Panc1 (cell line): Measurements from ENCODE around the gene TRIM5. TPM values are rescaled to one million over a fixed set of nuclear protein-coding genes. Genes with fewer than 3 reads are reported as not detected.

ENCODE experiments used
- ATAC-seq: fragments of 200-7000 bp; cut with Tn5 transposase; 2 replicates; pipeline ENCODE4 v1.9.1; 2020; ENCODE audit warnings: mild to moderate bottlenecking, moderate library complexity
- BruUV-seq: library from RNA; stranded (reverse); fragments of 400-500 nt; replicated peaks from 2 replicates; lab custom pipeline; 2021; lab: Mats Ljungman, UMichigan
- CTCF ChIA-PET: fragments of 300-600 bp; sonication (Branson Sonifier 250); formaldehyde crosslinking; loops from one replicate; lab custom pipeline; 2022; ENCODE audit warnings: antibody characterized with exemption; lab: Charles Lee
- POLR2A ChIA-PET: fragments of 300-600 bp; sonication (Branson Sonifier 250); formaldehyde crosslinking; loops from one replicate; lab custom pipeline; 2022; ENCODE audit warnings: antibody characterized with exemption; lab: Charles Lee
- DNase-seq: peaks from one replicate; pipeline ENCODE4 v3.0.0-alpha.2; 2010; ENCODE audit warnings: low read depth, low spot score
- H3K27ac ChIP-seq: 2 replicates; pipeline ENCODE4 v1.5.1; 2011; ENCODE audit warnings: mild to moderate bottlenecking, low read length, inconsistent platforms
- H3K27me3 ChIP-seq: fragments of 200-500 bp; sonication (Bioruptor generic); 2 replicates; pipeline ENCODE4 v1.6.0; 2014; ENCODE audit warnings: low read length, inconsistent platforms; ENCODE audit not compliant: control insufficient read depth, insufficient read depth
- H3K36me3 ChIP-seq: fragments of 200-500 bp; sonication (Bioruptor generic); 2 replicates; pipeline ENCODE4 v1.5.1; 2014; ENCODE audit warnings: inconsistent platforms, mild to moderate bottlenecking, low read length, moderate library complexity; ENCODE audit not compliant: control insufficient read depth, insufficient read depth
- H3K4me1 ChIP-seq: 2 replicates; pipeline ENCODE4 v1.5.1; 2011; ENCODE audit warnings: inconsistent platforms, mild to moderate bottlenecking, low read length, moderate library complexity; ENCODE audit not compliant: control insufficient read depth, insufficient read depth
- H3K4me3 ChIP-seq, 2 experiments: 2 replicates each; pipeline ENCODE4 v1.5.1; 2011 to 2012; ENCODE audit warnings: low read depth in 2 of 2, low read length in 2 of 2, mild to moderate bottlenecking in 2 of 2, inconsistent platforms in 1 of 2, moderate library complexity in 1 of 2
- H3K9me3 ChIP-seq: fragments of 200-500 bp; sonication (Bioruptor generic); 2 replicates; pipeline ENCODE4 v1.5.1; 2014; ENCODE audit warnings: low read depth, mild to moderate bottlenecking, inconsistent platforms, low read length, moderate library complexity; ENCODE audit not compliant: control insufficient read depth, insufficient read depth
- CTCF ChIP-seq: fragments of 450-650 bp; IDR thresholded peaks from 2 replicates; pipeline ENCODE4 v1.5.1; 2017; ENCODE audit warnings: mild to moderate bottlenecking
- POLR2AphosphoS5 ChIP-seq: IDR thresholded peaks from 2 replicates; pipeline ENCODE4 v1.6.1; 2012; ENCODE audit warnings: mild to moderate bottlenecking, low read depth, low read length, moderate library complexity
- SIN3A ChIP-seq: IDR thresholded peaks from 2 replicates; pipeline ENCODE4 v1.6.1; 2012; ENCODE audit warnings: low read depth, mild to moderate bottlenecking, low read length, moderate library complexity, borderline replicate concordance; ENCODE audit not compliant: insufficient read depth
- TCF7L2 ChIP-seq: IDR thresholded peaks from 2 replicates; pipeline ENCODE4 v1.6.1; 2011; ENCODE audit warnings: mild to moderate bottlenecking, low read depth, low read length, inconsistent platforms
- in situ Hi-C: cut with HindIII; loops from 2 replicates; pipeline ENCODE4 v1.10.0; 2016; ENCODE audit warnings: low sequenced_read_pairs, low pct_unique_long_range_greater_than_20kb
- intact Hi-C: fragments of 100-400 bp; cut with micrococcal nuclease; formaldehyde crosslinking; loops from one replicate; pipeline ENCODE4 v1.10.0; 2022; ENCODE audit not compliant: unreplicated experiment
- total RNA-seq: library from RNA; stranded (reverse); gene quantifications from one replicate; pipeline ENCODE4 v1.2.1, GENCODE V29; 2021; ENCODE audit not compliant: unreplicated experiment
- TF ChIP-seq, protein P1 (sequence below), 2 experiments: IDR thresholded peaks; 2 replicates each; pipeline ENCODE4 v1.6.1; 2011 to 2012; ENCODE audit warnings: low read depth in 2 of 2, control low read depth in 1 of 2, low read length in 1 of 2, mild to moderate bottlenecking in 1 of 2, moderate library complexity in 1 of 2; ENCODE audit not compliant: insufficient read depth in 1 of 2

TRIM5 gene
- total RNA-seq, 1 experiment from 2014 or later: 56.1 TPM

DNA sequence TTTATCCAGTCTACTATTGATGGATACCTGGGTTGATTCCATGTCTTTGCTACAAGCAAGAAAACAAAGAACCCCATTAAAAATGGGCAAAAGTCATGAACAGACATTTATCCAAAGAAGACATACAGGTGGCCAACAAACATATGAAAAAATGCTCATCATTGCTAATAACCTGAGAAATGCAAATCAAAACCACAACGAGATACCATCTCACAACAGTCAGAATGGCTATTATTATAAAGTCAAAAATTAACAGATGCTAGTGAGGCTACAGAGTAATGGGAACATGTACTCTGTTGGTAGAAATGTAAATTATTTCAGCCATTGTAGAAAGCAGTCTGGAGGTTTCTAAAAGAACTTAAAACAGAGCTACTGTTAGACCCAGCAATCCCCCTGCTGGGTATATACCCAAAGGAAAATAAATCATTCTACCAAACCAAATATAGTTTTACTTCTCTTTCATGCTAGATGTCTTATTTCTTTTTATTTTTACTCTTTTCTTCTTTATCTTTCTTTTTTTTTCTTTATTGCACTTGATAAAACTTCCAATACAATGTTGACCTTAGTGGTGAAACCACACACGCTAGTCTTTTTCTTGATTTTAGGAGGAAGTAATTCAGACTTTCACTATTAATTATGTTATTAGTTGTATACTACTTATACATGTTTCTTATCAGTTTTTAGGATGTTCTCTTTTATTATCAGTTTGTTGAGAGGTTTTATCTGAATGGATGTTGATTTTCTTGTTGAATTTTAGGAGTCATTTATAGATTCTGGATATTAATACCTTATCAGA lies 19.1 kb upstream of the TRIM5 start:
- ChIA-PET POLR2A (no interaction called here), CTCF (no interaction called here)
- H3K9me3 ChIP-seq: no peaks in the 10 kb centered on the region
- in situ Hi-C loops (no loop called here), intact Hi-C loops (no loop called here)
- DNase-seq (no peak), ATAC-seq (no peak)
- no TSS peak for BruUV-seq
- no peak overlapping the region for H3K4me3 ChIP-seq
- no peaks in the 10 kb centered on the region for H3K36me3 ChIP-seq
- peaks cover 2% of the 10 kb centered on the region; the same call in 1 of the 2 replicates for H3K27me3 ChIP-seq
- no peak overlapping the region for H3K27ac ChIP-seq
- TF ChIP-seq SIN3A (no peak), CTCF (no peak), POLR2AphosphoS5 (no peak), TCF7L2 (no peak)
- TF ChIP-seq, protein P1, sequence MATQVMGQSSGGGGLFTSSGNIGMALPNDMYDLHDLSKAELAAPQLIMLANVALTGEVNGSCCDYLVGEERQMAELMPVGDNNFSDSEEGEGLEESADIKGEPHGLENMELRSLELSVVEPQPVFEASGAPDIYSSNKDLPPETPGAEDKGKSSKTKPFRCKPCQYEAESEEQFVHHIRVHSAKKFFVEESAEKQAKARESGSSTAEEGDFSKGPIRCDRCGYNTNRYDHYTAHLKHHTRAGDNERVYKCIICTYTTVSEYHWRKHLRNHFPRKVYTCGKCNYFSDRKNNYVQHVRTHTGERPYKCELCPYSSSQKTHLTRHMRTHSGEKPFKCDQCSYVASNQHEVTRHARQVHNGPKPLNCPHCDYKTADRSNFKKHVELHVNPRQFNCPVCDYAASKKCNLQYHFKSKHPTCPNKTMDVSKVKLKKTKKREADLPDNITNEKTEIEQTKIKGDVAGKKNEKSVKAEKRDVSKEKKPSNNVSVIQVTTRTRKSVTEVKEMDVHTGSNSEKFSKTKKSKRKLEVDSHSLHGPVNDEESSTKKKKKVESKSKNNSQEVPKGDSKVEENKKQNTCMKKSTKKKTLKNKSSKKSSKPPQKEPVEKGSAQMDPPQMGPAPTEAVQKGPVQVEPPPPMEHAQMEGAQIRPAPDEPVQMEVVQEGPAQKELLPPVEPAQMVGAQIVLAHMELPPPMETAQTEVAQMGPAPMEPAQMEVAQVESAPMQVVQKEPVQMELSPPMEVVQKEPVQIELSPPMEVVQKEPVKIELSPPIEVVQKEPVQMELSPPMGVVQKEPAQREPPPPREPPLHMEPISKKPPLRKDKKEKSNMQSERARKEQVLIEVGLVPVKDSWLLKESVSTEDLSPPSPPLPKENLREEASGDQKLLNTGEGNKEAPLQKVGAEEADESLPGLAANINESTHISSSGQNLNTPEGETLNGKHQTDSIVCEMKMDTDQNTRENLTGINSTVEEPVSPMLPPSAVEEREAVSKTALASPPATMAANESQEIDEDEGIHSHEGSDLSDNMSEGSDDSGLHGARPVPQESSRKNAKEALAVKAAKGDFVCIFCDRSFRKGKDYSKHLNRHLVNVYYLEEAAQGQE (IDR thresholded peaks at IDR 0.05; ENCODE audit: insufficient read depth in 1 of 2, low read depth in 2 of 2, low read length in 1 of 2): no peak
- H3K4me1 ChIP-seq: no peaks in the 10 kb centered on the region

GRCh38 chr11:5701055-5701577 lies 16.2 kb upstream of the TRIM5 start:
- no peaks in the 10 kb centered on the region for H3K9me3 ChIP-seq
- no peak overlapping the region for H3K27ac ChIP-seq
- DNase-seq: no peak
- in situ Hi-C loops (no loop called here), intact Hi-C loops (no loop called here)
- BruUV-seq: no TSS peak
- TF ChIP-seq TCF7L2: no peak
- TF ChIP-seq, protein P1 (IDR thresholded peaks at IDR 0.05; ENCODE audit: insufficient read depth in 1 of 2, low read depth in 2 of 2, low read length in 1 of 2): no peak
- no peak for TF ChIP-seq CTCF
- TF ChIP-seq SIN3A: no peak
- no peak for TF ChIP-seq POLR2AphosphoS5
- H3K4me1 ChIP-seq: no peaks in the 10 kb centered on the region
- peaks cover 4% of the 10 kb centered on the region; the same call in 1 of the 2 replicates for H3K27me3 ChIP-seq
- H3K36me3 ChIP-seq: no peaks in the 10 kb centered on the region
- POLR2A ChIA-PET: no interaction called here
- no peak for ATAC-seq
- H3K4me3 ChIP-seq: no peak overlapping the region
- CTCF ChIA-PET: no interaction called here
